ENCODE measurements around the gene LRBA.
"Not testable (repeated sequence)": the region's sequence is repeated elsewhere in the genome, so short reads cannot be mapped to it uniquely, and the experiment has no call there.

LRBA gene

GRCh38 chr4:150418757-150419410, 596.2 kb downstream of the LRBA start:
- peak; percentile 56 for DNase-seq (ENCODE audit: low spot score)

- DNase-seq (ENCODE audit: low spot score) = no peak
Observed at GRCh38 chr4:150415213-150415612, 599.9 kb downstream of the LRBA start.

- DNase-seq (ENCODE audit: low spot score) = no peak
Observed at GRCh38 chr4:150411520-150411919, 603.6 kb downstream of the LRBA start.

GRCh38 chr4:150402871-150403272, 612.2 kb downstream of the LRBA start:
- DNase-seq (ENCODE audit: low spot score) = peak; percentile 21

GRCh38 chr4:150401083-150401687, 613.9 kb downstream of the LRBA start:
- DNase-seq (ENCODE audit: low spot score) = no peak

- DNase-seq (ENCODE audit: low spot score) = no peak
Observed at GRCh38 chr4:150395872-150396271, 619.2 kb downstream of the LRBA start.

- no peak for DNase-seq (ENCODE audit: low spot score)
Observed at GRCh38 chr4:150394046-150394445, 621.0 kb downstream of the LRBA start.

- DNase-seq (ENCODE audit: low spot score) = no peak
Observed at GRCh38 chr4:150391052-150391451, 624.0 kb downstream of the LRBA start.

GRCh38 chr4:150390531-150390910, 624.6 kb downstream of the LRBA start:
- DNase-seq (ENCODE audit: low spot score) = no peak

GRCh38 chr4:150389896-150390530, 625.1 kb downstream of the LRBA start:
- DNase-seq (ENCODE audit: low spot score) = no peak

- no peak for DNase-seq (ENCODE audit: low spot score)
Observed at GRCh38 chr4:150387981-150388380, 627.1 kb downstream of the LRBA start.

GRCh38 chr4:150386415-150386814, 628.7 kb downstream of the LRBA start:
- DNase-seq (ENCODE audit: low spot score) = not testable (repeated sequence)

GRCh38 chr4:150385606-150386005, 629.5 kb downstream of the LRBA start:
- DNase-seq (ENCODE audit: low spot score) = peak; percentile 0

GRCh38 chr4:150384249-150384648, 630.8 kb downstream of the LRBA start:
- no peak for DNase-seq (ENCODE audit: low spot score)

- DNase-seq (ENCODE audit: low spot score) = no peak
Observed at GRCh38 chr4:150382028-150382427, 633.1 kb downstream of the LRBA start.

GRCh38 chr4:150381609-150382008, 633.5 kb downstream of the LRBA start:
- DNase-seq (ENCODE audit: low spot score) = no peak

GRCh38 chr4:150381036-150381435, 634.0 kb downstream of the LRBA start:
- DNase-seq (ENCODE audit: low spot score) = no peak

- no peak for DNase-seq (ENCODE audit: low spot score)
Observed at GRCh38 chr4:150379454-150379853, 635.6 kb downstream of the LRBA start.

- no peak for DNase-seq (ENCODE audit: low spot score)
Observed at GRCh38 chr4:150375025-150375424, 640.1 kb downstream of the LRBA start.

GRCh38 chr4:150371869-150372268, 643.2 kb downstream of the LRBA start:
- DNase-seq (ENCODE audit: low spot score) = no peak

- no peak for DNase-seq (ENCODE audit: low spot score)
Observed at GRCh38 chr4:150369434-150370380, 645.4 kb downstream of the LRBA start.

GRCh38 chr4:150368667-150369066, 646.4 kb downstream of the LRBA start:
- DNase-seq (ENCODE audit: low spot score) = no peak
